Mesenchymal stem cell (in vitro differentiated cells and primary cell): Measurements from ENCODE around the gene CDK5RAP3. TPM values are rescaled to one million over a fixed set of nuclear protein-coding genes. Genes with fewer than 3 reads are reported as not detected.

Experiments
- DNase-seq: peaks from one replicate; pipeline ENCODE4 v3.0.0-alpha.2; 2013
- H2AFZ ChIP-seq: one replicate; pipeline ENCODE4 v1.6.1; 2013; ENCODE audit warnings: low read depth, mild to moderate bottlenecking, control low read depth, inconsistent platforms, low read length, moderate library complexity
- H2AK5ac ChIP-seq: 2 replicates; pipeline ENCODE4 v1.6.1; 2013; ENCODE audit warnings: low read length, moderate library complexity, mild to moderate bottlenecking, inconsistent platforms; ENCODE audit not compliant: severe bottlenecking
- H2BK120ac ChIP-seq: one replicate; pipeline ENCODE4 v1.6.1; 2013; ENCODE audit warnings: low read depth, mild to moderate bottlenecking, inconsistent platforms, low read length, moderate library complexity
- H2BK12ac ChIP-seq, 2 experiments: one replicate each; pipeline ENCODE4 v1.6.1; 2013; ENCODE audit warnings: inconsistent platforms in 2 of 2, low read length in 2 of 2, mild to moderate bottlenecking in 2 of 2, moderate library complexity in 2 of 2, control low read depth in 1 of 2
- H2BK15ac ChIP-seq: one replicate; pipeline ENCODE4 v1.6.1; 2013; ENCODE audit warnings: mild to moderate bottlenecking, low read depth, inconsistent platforms; ENCODE audit not compliant: poor library complexity, severe bottlenecking
- H2BK5ac ChIP-seq: 2 replicates; pipeline ENCODE4 v1.6.1; 2013; ENCODE audit warnings: low read depth, mild to moderate bottlenecking, low read length, control low read depth, inconsistent platforms; ENCODE audit not compliant: poor library complexity, severe bottlenecking
- H3K14ac ChIP-seq, 2 experiments: one replicate each; pipeline ENCODE4 v1.6.1; 2013; ENCODE audit warnings: inconsistent platforms in 2 of 2, low read length in 2 of 2, control low read depth in 1 of 2, mild to moderate bottlenecking in 1 of 2, moderate library complexity in 1 of 2
- H3K18ac ChIP-seq, 2 experiments: one replicate each; pipeline ENCODE4 v1.6.1; 2013; ENCODE audit warnings: inconsistent platforms in 2 of 2, low read length in 2 of 2, control low read depth in 1 of 2, low read depth in 1 of 2, mild to moderate bottlenecking in 1 of 2
- H3K23ac ChIP-seq, 2 experiments: one replicate each; pipeline ENCODE4 v1.6.1; 2013; ENCODE audit warnings: inconsistent platforms in 2 of 2, low read length in 2 of 2, mild to moderate bottlenecking in 2 of 2, moderate library complexity in 2 of 2, control low read depth in 1 of 2
- H3K27ac ChIP-seq: 2 replicates; pipeline ENCODE4 v1.5.1; 2013; ENCODE audit warnings: mild to moderate bottlenecking, moderate library complexity, low read length, control low read depth, inconsistent platforms; ENCODE audit not compliant: poor library complexity, severe bottlenecking
- H3K27me3 ChIP-seq, 2 experiments: 2 replicates each; pipeline versions ENCODE4 v1.6.1 to v1.7.0; 2013; ENCODE audit warnings: low read length in 2 of 2, mild to moderate bottlenecking in 2 of 2, moderate library complexity in 2 of 2, control low read depth in 1 of 2, inconsistent platforms in 1 of 2; ENCODE audit not compliant: control insufficient read depth in 1 of 2, insufficient read depth in 1 of 2
- H3K36me3 ChIP-seq, 2 experiments: 2 replicates each; pipeline versions ENCODE4 v1.6.1 to v1.7.0; 2013; ENCODE audit warnings: low read length in 2 of 2, control low read depth in 1 of 2, inconsistent platforms in 1 of 2, low read depth in 1 of 2, mild to moderate bottlenecking in 1 of 2; ENCODE audit not compliant: insufficient read depth in 2 of 2, control insufficient read depth in 1 of 2
- H3K4ac ChIP-seq, 2 experiments: one replicate each; pipeline ENCODE4 v1.6.1; 2013; ENCODE audit warnings: inconsistent platforms in 2 of 2, low read length in 2 of 2, mild to moderate bottlenecking in 2 of 2, moderate library complexity in 2 of 2, control low read depth in 1 of 2, low read depth in 1 of 2
- H3K4me1 ChIP-seq: 2 replicates; pipeline ENCODE4 v1.6.1; 2013; ENCODE audit warnings: low read depth, low read length, control low read depth; ENCODE audit not compliant: control insufficient read depth, insufficient read depth
- H3K4me2 ChIP-seq: 2 replicates; pipeline ENCODE4 v1.6.1; 2013; ENCODE audit warnings: low read length, mild to moderate bottlenecking, inconsistent platforms; ENCODE audit not compliant: poor library complexity, severe bottlenecking
- H3K4me3 ChIP-seq, 2 experiments: 2 replicates each; pipeline versions ENCODE4 v1.5.1 to v1.7.0; 2013; ENCODE audit warnings: low read length in 2 of 2, mild to moderate bottlenecking in 2 of 2, control low read depth in 1 of 2, low read depth in 1 of 2; ENCODE audit not compliant: insufficient read depth in 1 of 2
- H3K79me1 ChIP-seq: replicated peaks from 2 replicates; pipeline ENCODE4 v1.6.1; 2013; ENCODE audit warnings: mild to moderate bottlenecking, control low read depth, low read length, inconsistent platforms; ENCODE audit not compliant: poor library complexity, severe bottlenecking
- H3K9ac ChIP-seq: 2 replicates; pipeline ENCODE4 v1.7.0; 2013; ENCODE audit warnings: mild to moderate bottlenecking, low read length, moderate library complexity
- H3K9me3 ChIP-seq: 2 replicates; pipeline ENCODE4 v1.7.0; 2013; ENCODE audit warnings: mild to moderate bottlenecking, low read length; ENCODE audit not compliant: control insufficient read depth
- H4K8ac ChIP-seq: one replicate; pipeline ENCODE4 v1.6.1; 2013; ENCODE audit warnings: inconsistent platforms, mild to moderate bottlenecking, low read length, moderate library complexity
- H4K91ac ChIP-seq: one replicate; pipeline ENCODE4 v1.6.1; 2013; ENCODE audit warnings: mild to moderate bottlenecking, low read length, inconsistent platforms
- WGBS: methylation state at CpG from one replicate; pipeline ENCODE4 v1.1.7; 2013; ENCODE audit warnings: mixed read lengths; 5-methylcytosine and 5-hydroxymethylcytosine counted together
- polyA plus RNA-seq, 2 experiments: library from polyadenylated mRNA; stranded (reverse); fragments of 200-250 nt; gene quantifications; one replicate each; pipeline ENCODE4 v1.2.3, GENCODE V29; 2013

The CDK5RAP3 gene, protein sequence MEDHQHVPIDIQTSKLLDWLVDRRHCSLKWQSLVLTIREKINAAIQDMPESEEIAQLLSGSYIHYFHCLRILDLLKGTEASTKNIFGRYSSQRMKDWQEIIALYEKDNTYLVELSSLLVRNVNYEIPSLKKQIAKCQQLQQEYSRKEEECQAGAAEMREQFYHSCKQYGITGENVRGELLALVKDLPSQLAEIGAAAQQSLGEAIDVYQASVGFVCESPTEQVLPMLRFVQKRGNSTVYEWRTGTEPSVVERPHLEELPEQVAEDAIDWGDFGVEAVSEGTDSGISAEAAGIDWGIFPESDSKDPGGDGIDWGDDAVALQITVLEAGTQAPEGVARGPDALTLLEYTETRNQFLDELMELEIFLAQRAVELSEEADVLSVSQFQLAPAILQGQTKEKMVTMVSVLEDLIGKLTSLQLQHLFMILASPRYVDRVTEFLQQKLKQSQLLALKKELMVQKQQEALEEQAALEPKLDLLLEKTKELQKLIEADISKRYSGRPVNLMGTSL
- polyA plus RNA-seq (2013, experiment 1 of 2): 75.6 TPM
- 69.9 TPM for polyA plus RNA-seq (2013, experiment 2 of 2)

DNA sequence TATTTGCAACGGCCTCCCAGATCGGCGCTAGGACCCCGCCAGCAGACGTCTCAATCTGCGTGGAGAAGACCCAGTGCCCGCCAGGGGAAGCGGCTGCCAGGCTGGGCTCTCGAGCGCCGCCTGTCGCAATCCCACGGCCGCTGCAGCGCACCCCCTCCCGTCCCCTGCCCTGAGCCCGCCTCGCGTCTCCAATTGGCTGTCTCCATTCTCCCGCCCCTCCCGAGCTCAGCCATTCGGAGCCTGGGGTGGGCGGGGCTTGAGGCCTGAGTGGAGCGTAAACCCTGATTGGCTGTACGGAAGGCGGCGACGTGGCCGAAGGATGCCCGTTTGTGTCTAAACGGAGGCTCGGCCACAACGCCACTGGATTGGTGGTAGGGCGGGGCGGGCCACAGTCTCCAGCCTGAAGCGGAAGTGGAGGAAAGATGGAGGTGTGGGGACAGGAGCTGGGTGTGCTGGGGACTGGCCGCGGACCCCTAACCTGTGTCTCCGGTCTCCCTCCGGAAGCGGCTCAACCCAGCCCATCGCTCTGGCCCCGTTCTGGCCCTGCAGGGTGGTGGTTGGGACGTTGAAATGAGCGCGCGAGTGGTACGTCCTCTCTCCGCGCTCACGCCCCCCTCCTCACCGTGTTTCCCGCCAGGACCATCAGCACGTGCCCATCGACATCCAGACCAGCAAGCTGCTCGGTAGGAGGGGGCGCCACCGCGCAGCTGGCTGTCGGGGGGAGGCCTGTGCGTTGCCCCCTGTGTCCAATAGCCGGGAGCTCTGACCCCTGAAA is at the start of gene CDK5RAP3:
CDK5RAP3 (plus strand) TSS at position 389 of the 775 bp plus-strand sequence; CDS start at position 423, 34 bp downstream.
- Histone ChIP-seq H3K18ac (peak within 1 kb of the TSS; percentile 2 to 67), H3K23ac (no peak within 1 kb of the TSS), H2BK15ac (no peak within 1 kb of the TSS), H3K4me1 (peaks cover 12% of the 10 kb centered on the region), H2BK5ac (no peak within 1 kb of the TSS), H2AFZ (peak within 1 kb of the TSS; percentile 59), H4K8ac (peak within 1 kb of the TSS; percentile 30), H3K4ac (peak within 1 kb of the TSS; percentile 39 to 56), H3K4me3 (peak within 1 kb of the TSS; percentile 68 to 100), H3K4me2 (peak within 1 kb of the TSS; percentile 62), H3K36me3 (peaks cover 17 to 29% of the 10 kb centered on the region in 2 experiments), H3K27me3 (no peaks in the 10 kb centered on the region), H3K9ac (peak within 1 kb of the TSS; percentile 96), H3K9me3 (no peaks in the 10 kb centered on the region), H3K14ac (peak within 1 kb of the TSS in 1 of 2 experiments; percentile 50), H2BK12ac (peak within 1 kb of the TSS; percentile 14 to 46), H3K79me1 (peaks cover 9% of the 10 kb centered on the region), H3K27ac (no peak within 1 kb of the TSS), H4K91ac (peak within 1 kb of the TSS; percentile 87), H2BK120ac (no peak within 1 kb of the TSS), H2AK5ac (no peak within 1 kb of the TSS)
- WGBS: 2% methylated on average over 51 of the region's 62 CpGs
- peak; percentile 99 for DNase-seq

DNA sequence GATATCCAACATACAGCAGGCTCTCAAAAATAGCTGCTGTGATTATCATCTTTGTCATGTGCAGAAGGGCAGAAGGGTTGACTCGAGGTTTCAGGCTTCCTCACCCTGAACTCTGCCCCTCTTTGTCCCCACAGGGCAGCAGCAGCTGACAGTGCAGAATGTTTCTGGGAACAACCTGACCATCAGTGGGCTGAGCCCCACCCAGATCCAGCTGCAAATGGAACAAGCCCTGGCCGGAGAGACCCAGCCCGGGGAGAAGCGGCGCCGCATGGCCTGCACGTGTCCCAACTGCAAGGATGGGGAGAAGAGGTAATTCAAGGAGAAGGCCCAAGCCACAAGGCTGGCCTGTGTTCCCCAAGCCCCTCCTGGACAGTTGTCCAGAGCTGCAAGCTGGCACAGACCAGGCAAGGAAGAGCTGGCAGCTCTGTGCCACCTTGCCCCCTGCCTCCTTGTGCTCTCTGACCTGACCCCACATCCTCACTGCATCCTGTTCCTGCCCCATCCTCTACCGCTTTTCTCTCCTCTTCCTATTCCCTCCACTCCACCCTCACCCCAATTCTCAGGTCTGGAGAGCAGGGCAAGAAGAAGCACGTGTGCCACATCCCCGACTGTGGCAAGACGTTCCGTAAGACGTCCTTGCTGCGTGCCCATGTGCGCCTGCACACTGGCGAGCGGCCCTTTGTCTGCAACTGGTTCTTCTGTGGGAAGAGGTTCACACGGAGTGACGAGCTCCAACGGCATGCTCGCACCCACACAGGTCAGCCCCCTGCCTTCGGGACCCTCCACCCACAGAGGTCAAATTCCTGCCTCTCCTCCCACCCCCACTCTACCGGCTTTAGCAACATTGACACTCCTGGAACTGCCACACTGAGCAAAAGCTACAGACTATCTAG is 45.9 kb upstream of the CDK5RAP3 start:
- no peak overlapping the region for H4K91ac ChIP-seq
- H2BK12ac ChIP-seq: no peak overlapping the region
- no peaks in the 10 kb centered on the region for H3K79me1 ChIP-seq
- peaks cover 48 to 56% of the 10 kb centered on the region in 2 experiments for H3K36me3 ChIP-seq
- H4K8ac ChIP-seq: no peak overlapping the region
- H3K4me2 ChIP-seq: no peak overlapping the region
- H3K4ac ChIP-seq: no peak overlapping the region
- no peak overlapping the region for H3K14ac ChIP-seq
- 94% methylated on average over 23 of the region's 23 CpGs for WGBS
- H2BK15ac ChIP-seq: no peak overlapping the region
- H3K4me3 ChIP-seq: no peak overlapping the region
- no peak overlapping the region for H3K23ac ChIP-seq
- H3K9me3 ChIP-seq: no peaks in the 10 kb centered on the region
- H2AFZ ChIP-seq: no peak overlapping the region
- H2AK5ac ChIP-seq: no peak overlapping the region
- H3K9ac ChIP-seq: no peak overlapping the region
- H3K18ac ChIP-seq: no peak overlapping the region
- DNase-seq: no peak
- H3K27ac ChIP-seq: no peak overlapping the region
- no peak overlapping the region for H2BK120ac ChIP-seq
- no peaks in the 10 kb centered on the region for H3K4me1 ChIP-seq
- H2BK5ac ChIP-seq: no peak overlapping the region
- no peaks in the 10 kb centered on the region for H3K27me3 ChIP-seq

DNA sequence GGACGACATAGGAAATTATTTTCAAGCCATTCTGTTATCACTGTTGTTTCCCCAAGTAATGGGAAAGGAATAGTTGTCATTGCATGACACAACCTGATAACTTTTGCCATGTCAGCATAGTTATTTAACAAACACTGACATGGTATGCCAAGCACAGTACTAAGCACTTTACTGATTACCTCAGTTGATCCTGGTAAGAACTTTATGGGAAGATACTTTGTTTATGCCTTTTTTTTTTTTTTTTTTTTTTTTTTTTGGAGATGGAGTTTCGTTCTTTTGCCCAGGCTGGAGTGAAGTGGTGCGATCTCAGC is 45.3 kb upstream of the CDK5RAP3 start:
- H4K91ac ChIP-seq: no peak overlapping the region
- no peak overlapping the region for H3K4me2 ChIP-seq
- DNase-seq: no peak
- no peak overlapping the region for H3K14ac ChIP-seq
- H2AFZ ChIP-seq: no peak overlapping the region
- WGBS: 100% methylated on average over 2 of the region's 3 CpGs
- H3K27me3 ChIP-seq: no peaks in the 10 kb centered on the region
- no peak overlapping the region for H3K27ac ChIP-seq
- no peak overlapping the region for H4K8ac ChIP-seq
- H3K9ac ChIP-seq: no peak overlapping the region
- no peak overlapping the region for H2AK5ac ChIP-seq
- no peaks in the 10 kb centered on the region for H3K4me1 ChIP-seq
- no peak overlapping the region for H2BK15ac ChIP-seq
- H2BK12ac ChIP-seq: no peak overlapping the region
- no peaks in the 10 kb centered on the region for H3K9me3 ChIP-seq
- H2BK120ac ChIP-seq: no peak overlapping the region
- H2BK5ac ChIP-seq: no peak overlapping the region
- no peak overlapping the region for H3K4me3 ChIP-seq
- no peak overlapping the region for H3K23ac ChIP-seq
- no peaks in the 10 kb centered on the region for H3K79me1 ChIP-seq
- no peak overlapping the region for H3K18ac ChIP-seq
- H3K36me3 ChIP-seq: peaks cover 51 to 56% of the 10 kb centered on the region in 2 experiments
- H3K4ac ChIP-seq: no peak overlapping the region
